K562 (cell line): ENCODE measurements around the gene DMXL1. TPM values are rescaled to one million over a fixed set of nuclear protein-coding genes. Genes with fewer than 3 reads are reported as not detected.
A peak's percentile ranks its signal among the peaks of the same experiment; 100 is the strongest.

Source experiments
- ATAC-seq: fragments of 200-7000 bp; cut with Tn5 transposase; 3 replicates; pipeline ENCODE4 v1.9.1; 2020; ENCODE audit warnings: moderate library complexity
- BruUV-seq: library from RNA; stranded (reverse); fragments of 400-500 nt; replicated peaks from 2 replicates; lab custom pipeline; 2021; lab: Mats Ljungman, UMichigan
- CTCF ChIA-PET: fragments of 300-600 bp; formaldehyde crosslinking; extraction: SDS; loops from one replicate; lab custom pipeline; 2021; ENCODE audit warnings: low intra/inter-chr PET ratio; lab: Yijun Ruan, JAX
- POLR2A ChIA-PET: fragments of 300-600, 350-650 bp; sonication (Branson Sonifier 250); formaldehyde crosslinking; extraction: SDS; loops from one replicate; lab custom pipeline; 2021; ENCODE audit warnings: antibody characterized with exemption, inconsistent platforms; lab: Yijun Ruan, JAX
- DNase-seq, 4 experiments: peaks; one replicate each; pipeline versions ENCODE4 v3.0.0 to v3.0.0-alpha.2; 2011 to 2018; ENCODE audit warnings: low spot score in 3 of 4, mixed read lengths in 3 of 4; ENCODE audit errors: extremely low read depth in 1 of 4
- FAIRE-seq: peaks from 2 replicates; lab custom pipeline; 2011; peaks lifted over from hg19 to GRCh38; lab: Jason Lieb, UNC
- H2AFZ ChIP-seq: 2 replicates; pipeline ENCODE4 v1.6.0; 2011; ENCODE audit warnings: low read depth, low read length, control low read depth, inconsistent platforms
- H3K27ac ChIP-seq: fragments of 200-600 bp; 3 replicates; pipeline ENCODE4 v1.8.0; 2011; ENCODE audit warnings: low read depth, mild to moderate bottlenecking, control low read depth, inconsistent platforms, low read length, moderate library complexity, mixed read lengths; ENCODE audit errors: extremely low read depth
- H3K27me3 ChIP-seq, 2 experiments: fragments of 300-600 bp in 1 of 2; 2 replicates in 1 of 2; 3 replicates in 1 of 2; pipeline versions ENCODE4 v1.6.0 to v1.8.0; 2011; ENCODE audit warnings: inconsistent platforms in 2 of 2, low read length in 2 of 2, mild to moderate bottlenecking in 1 of 2, mixed read lengths in 1 of 2, moderate library complexity in 1 of 2; ENCODE audit not compliant: control insufficient read depth in 2 of 2, insufficient read depth in 2 of 2
- H3K36me3 ChIP-seq: fragments of 300-600 bp; 3 replicates; pipeline ENCODE4 v1.8.0; 2011; ENCODE audit warnings: mild to moderate bottlenecking, low read length, inconsistent platforms; ENCODE audit not compliant: control insufficient read depth, insufficient read depth
- H3K4me1 ChIP-seq, 2 experiments: fragments of 200-600 bp in 1 of 2; replicated peaks in 1 of 2; 2 replicates in 1 of 2; 3 replicates in 1 of 2; pipeline versions ENCODE4 v1.5.1 to v1.8.0; 2011; ENCODE audit warnings: inconsistent platforms in 2 of 2, low read length in 2 of 2, mild to moderate bottlenecking in 1 of 2, mixed read lengths in 1 of 2, moderate library complexity in 1 of 2; ENCODE audit not compliant: control insufficient read depth in 2 of 2, insufficient read depth in 2 of 2
- H3K4me2 ChIP-seq: 2 replicates; pipeline ENCODE4 v1.6.1; 2011; ENCODE audit warnings: low read length, control low read depth, inconsistent platforms, mixed read lengths; ENCODE audit not compliant: insufficient read depth
- H3K4me3 ChIP-seq: fragments of 200-600 bp; sonication (generic), shearing (Covaris generic); 2 replicates; pipeline ENCODE4 v1.5.1; 2016; ENCODE audit warnings: control low read depth, inconsistent platforms
- H3K79me2 ChIP-seq: fragments of 200-600 bp; 3 replicates; pipeline ENCODE4 v1.8.0; 2011; ENCODE audit warnings: low read length, inconsistent platforms; ENCODE audit not compliant: control insufficient read depth, insufficient read depth
- H3K9ac ChIP-seq, 2 experiments: 2 replicates each; pipeline versions ENCODE4 v1.6.0 to v1.6.1; 2011; ENCODE audit warnings: low read depth in 2 of 2, low read length in 2 of 2, control low read depth in 1 of 2, inconsistent platforms in 1 of 2, mild to moderate bottlenecking in 1 of 2, mixed read lengths in 1 of 2; ENCODE audit not compliant: insufficient read depth in 1 of 2
- H3K9me1 ChIP-seq: one replicate; pipeline ENCODE4 v1.6.0; 2011; ENCODE audit warnings: inconsistent platforms, mild to moderate bottlenecking, low read length, moderate library complexity; ENCODE audit not compliant: control insufficient read depth, insufficient read depth
- H3K9me3 ChIP-seq: replicated peaks from 2 replicates; pipeline ENCODE4 v1.5.1; 2011; ENCODE audit warnings: low read depth, low read length, inconsistent platforms; ENCODE audit not compliant: control insufficient read depth, insufficient read depth
- H4K20me1 ChIP-seq: replicated peaks from 2 replicates; pipeline ENCODE4 v1.6.1; 2011; ENCODE audit warnings: low read length, inconsistent platforms, mixed read lengths; ENCODE audit not compliant: control insufficient read depth, insufficient read depth
- BMI1 ChIP-seq: fragments of 150-350 bp; IDR thresholded peaks from 2 replicates; pipeline ENCODE4 v1.6.1; 2014; ENCODE audit warnings: low read length
- C11orf30 ChIP-seq: fragments of 450-650 bp; IDR thresholded peaks from 2 replicates; pipeline ENCODE4 v1.6.1; 2016; ENCODE audit warnings: low read depth, mild to moderate bottlenecking
- CHD2 ChIP-seq: IDR thresholded peaks from 2 replicates; pipeline ENCODE4 v1.6.1; 2011; ENCODE audit warnings: low read depth, low read length
- HIVEP1 ChIP-seq: fragments of 250-450 bp; sonication (Bioruptor Pico); IDR thresholded peaks from 2 replicates; pipeline ENCODE4 v1.4.0; 2020; ENCODE audit warnings: mild to moderate bottlenecking
- MAFF ChIP-seq: IDR thresholded peaks from 2 replicates; pipeline ENCODE4 v1.6.1; 2012; ENCODE audit warnings: low read length, improper control_type of control experiment
- MTF1 ChIP-seq: fragments of 250-450 bp; sonication (Bioruptor Pico); IDR thresholded peaks from 2 replicates; pipeline ENCODE4 v1.9.0; 2021; ENCODE audit warnings: moderate library complexity, mild to moderate bottlenecking, inconsistent platforms, borderline replicate concordance
- NFATC3 ChIP-seq: fragments of 450-650 bp; IDR thresholded peaks from 2 replicates; pipeline ENCODE4 v1.6.1; 2017; ENCODE audit warnings: mild to moderate bottlenecking
- NUFIP1 ChIP-seq: fragments of 450-650 bp; IDR thresholded peaks from 2 replicates; pipeline ENCODE4 v1.6.1; 2018; ENCODE audit not compliant: partially characterized antibody
- TEAD1 ChIP-seq, 2 experiments: fragments of 450-650 bp in 1 of 2; sonication (generic) in 1 of 2; formaldehyde crosslinking; IDR thresholded peaks; 2 replicates each; pipeline versions ENCODE4 v1.4.0 to v1.8.0; 2020 to 2022; ENCODE audit warnings: mild to moderate bottlenecking in 2 of 2, missing genetic modification reagents in 1 of 2
- ZNF316 ChIP-seq: fragments of 450-650 bp; IDR thresholded peaks from 2 replicates; pipeline ENCODE4 v1.6.1; 2016
- WGBS: fragments of 100-300 bp; shearing (Covaris generic); methylation state at CpG from one replicate; pipeline ENCODE4 v1.1.6; 2016; ENCODE audit warnings: low coverage, mixed read lengths; ENCODE audit not compliant: insufficient coverage; ENCODE audit errors: missing lambda C conversion rate; 5-methylcytosine and 5-hydroxymethylcytosine counted together
- in situ Hi-C: fragments of 300-500 bp; cut with MboI; formaldehyde crosslinking; loops from 4 replicates; pipeline ENCODE4 v1.15.0; 2018; ENCODE audit warnings: inconsistent platforms, mixed read lengths
- intact Hi-C: fragments of 100-400 bp; cut with micrococcal nuclease; formaldehyde crosslinking; loops from 2 replicates; pipeline ENCODE4 v1.14.2; 2022
- polyA plus RNA-seq, 8 experiments: library from polyadenylated mRNA; depleted of rRNA in 4 of 8; stranded (reverse) in 5 of 8; unstranded in 3 of 8; fragments of >200 nt; fragmentation: Nextera tagmentation in 2 of 8; fragmentation: Illumina TruSeq in 1 of 8; extraction: Ambion mirVana in 2 of 8; extraction: Trizol in 1 of 8; gene quantifications; 2 replicates each; pipeline versions ENCODE4 v1.2.1 to v1.2.3, GENCODE V29; 2011 to 2014; ENCODE audit warnings: inconsistent platforms in 1 of 8, missing spikeins in 1 of 8
- total RNA-seq, 7 experiments: library from RNA; depleted of rRNA in 6 of 7; stranded (reverse); fragments of >200 nt in 6 of 7; fragmentation: Illumina TruSeq in 2 of 7; extraction: Trizol in 2 of 7; gene quantifications; 2 replicates each; pipeline versions ENCODE4 v1.2.1 to v1.2.3, GENCODE V29; 2011 to 2021; ENCODE audit warnings: low replicate concordance in 1 of 7
- TF ChIP-seq, protein P1 (sequence below): sonication (generic); formaldehyde crosslinking; IDR thresholded peaks from 2 replicates; pipeline ENCODE4 v1.8.1; 2023; ENCODE audit warnings: missing genetic modification reagents, mild to moderate bottlenecking, borderline replicate concordance
- TF ChIP-seq, protein P2 (sequence below): sonication (generic); formaldehyde crosslinking; IDR thresholded peaks from 2 replicates; pipeline ENCODE4 v1.5.0; 2020; ENCODE audit warnings: missing genetic modification reagents

Gene DMXL1
- total and polyA plus RNA-seq, 9 of the 15 experiments (the other 6 are each of a cell fraction or from before 2014, with no cell fraction given) = 8.3 to 40.3 (median 30.6) TPM

DNA sequence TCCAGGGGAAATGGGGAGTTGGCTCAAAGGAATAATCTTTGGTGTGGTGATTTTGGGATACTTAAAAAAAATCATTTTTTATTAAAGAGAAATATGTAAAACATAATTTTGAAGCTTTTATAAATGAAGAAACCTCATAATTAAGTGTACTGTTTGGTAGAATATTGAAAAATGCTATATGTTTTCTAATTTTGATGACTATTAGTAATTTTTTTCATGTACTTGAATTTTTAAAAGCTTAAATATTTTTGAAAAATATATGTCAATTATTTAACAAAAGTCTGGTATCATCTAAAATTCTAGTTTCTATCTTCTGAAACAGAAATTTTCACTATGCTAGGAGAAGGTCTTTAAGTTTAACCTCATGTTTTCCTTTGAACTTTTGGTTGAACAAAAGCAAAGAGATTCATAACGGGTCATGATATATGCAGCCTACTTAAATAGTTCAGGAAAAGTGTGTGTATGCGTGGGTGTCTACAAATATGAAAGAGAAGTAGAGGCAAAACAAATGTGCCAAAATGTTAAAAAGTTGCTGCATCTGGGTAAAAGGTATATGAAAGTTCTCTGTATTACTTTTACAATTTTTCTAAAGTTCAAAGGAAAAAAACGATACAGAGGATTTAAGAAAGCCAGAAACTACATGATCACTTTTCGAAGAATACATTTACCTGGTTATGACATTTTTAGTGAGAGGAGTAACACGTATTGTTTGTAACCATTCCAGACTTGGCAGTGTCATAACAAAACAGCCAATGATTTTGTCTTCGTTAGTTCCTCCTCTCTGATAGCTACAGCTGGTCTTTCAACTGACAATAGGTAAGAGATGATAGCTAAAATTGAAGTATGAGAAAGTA lies 167.6 kb downstream of the DMXL1 start:
- Histone ChIP-seq H3K9me3 (no peaks in the 10 kb centered on the region), H3K4me2 (no peak overlapping the region), H4K20me1 (no peaks in the 10 kb centered on the region), H3K27me3 (no peaks in the 10 kb centered on the region), H3K4me1 (no peaks in the 10 kb centered on the region), H3K4me3 (no peak overlapping the region), H3K9ac (no peak overlapping the region), H3K36me3 (peaks cover 35% of the 10 kb centered on the region), H3K79me2 (no peaks in the 10 kb centered on the region), H3K9me1 (no peaks in the 10 kb centered on the region), H3K27ac (no peak overlapping the region), H2AFZ (no peak overlapping the region)
- TF ChIP-seq ZNF316 (peak; percentile 80), C11orf30 (peak; percentile 63), NUFIP1 (no peak), TEAD1 (CRISPR knock-in tag; IDR thresholded peaks at IDR 0.05) (no peak)
- POLR2A ChIA-PET = interaction anchor here (1.4 to 1.6 kb wide), 3 partner anchors 16 to 85 kb away, joined by 3 to 5 read pairs (median 3); no protein-coding TSS in a partner anchor
- 75% methylated on average over 6 of the region's 6 CpGs for WGBS
- no peak for DNase-seq
- in situ Hi-C loops (no loop called here), intact Hi-C loops (no loop called here)
- no peak for ATAC-seq
- no TSS peak for BruUV-seq
- CTCF ChIA-PET = no interaction called here
- FAIRE-seq = peak; percentile 11

DNA sequence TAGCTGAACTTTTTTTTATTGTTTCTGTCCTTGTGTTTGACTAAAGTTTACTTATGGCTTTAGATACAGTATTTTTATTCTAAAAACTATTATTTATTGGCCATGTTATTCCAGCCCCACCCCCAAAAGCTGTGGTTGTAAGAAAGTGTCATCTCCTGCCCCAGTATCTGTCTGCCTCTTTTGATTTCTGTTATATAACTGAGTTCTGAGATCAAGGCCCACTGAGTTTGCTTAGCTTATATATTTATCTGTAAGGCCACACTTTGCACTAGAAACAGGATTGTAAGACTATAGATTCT lies 168.2 kb downstream of the DMXL1 start:
- Histone ChIP-seq H3K9me3 (no peaks in the 10 kb centered on the region), H3K36me3 (peaks cover 29% of the 10 kb centered on the region), H3K9ac (no peak overlapping the region), H3K27me3 (no peaks in the 10 kb centered on the region), H3K4me3 (no peak overlapping the region), H3K79me2 (no peaks in the 10 kb centered on the region), H3K4me1 (no peaks in the 10 kb centered on the region), H3K4me2 (no peak overlapping the region), H3K27ac (no peak overlapping the region), H2AFZ (no peak overlapping the region), H4K20me1 (no peaks in the 10 kb centered on the region), H3K9me1 (no peaks in the 10 kb centered on the region)
- BruUV-seq = no TSS peak
- ATAC-seq (no peak), DNase-seq (no peak), FAIRE-seq (no peak)
- POLR2A ChIA-PET = interaction anchor here (1.4 to 1.5 kb wide), 2 partner anchors 25 to 84 kb away, joined by 3 to 5 read pairs; no protein-coding TSS in a partner anchor
- in situ Hi-C loops = no loop called here
- CTCF ChIA-PET = no interaction called here
- intact Hi-C loops = no loop called here
- no peak for TF ChIP-seq CHD2
- TF ChIP-seq, protein P1, sequence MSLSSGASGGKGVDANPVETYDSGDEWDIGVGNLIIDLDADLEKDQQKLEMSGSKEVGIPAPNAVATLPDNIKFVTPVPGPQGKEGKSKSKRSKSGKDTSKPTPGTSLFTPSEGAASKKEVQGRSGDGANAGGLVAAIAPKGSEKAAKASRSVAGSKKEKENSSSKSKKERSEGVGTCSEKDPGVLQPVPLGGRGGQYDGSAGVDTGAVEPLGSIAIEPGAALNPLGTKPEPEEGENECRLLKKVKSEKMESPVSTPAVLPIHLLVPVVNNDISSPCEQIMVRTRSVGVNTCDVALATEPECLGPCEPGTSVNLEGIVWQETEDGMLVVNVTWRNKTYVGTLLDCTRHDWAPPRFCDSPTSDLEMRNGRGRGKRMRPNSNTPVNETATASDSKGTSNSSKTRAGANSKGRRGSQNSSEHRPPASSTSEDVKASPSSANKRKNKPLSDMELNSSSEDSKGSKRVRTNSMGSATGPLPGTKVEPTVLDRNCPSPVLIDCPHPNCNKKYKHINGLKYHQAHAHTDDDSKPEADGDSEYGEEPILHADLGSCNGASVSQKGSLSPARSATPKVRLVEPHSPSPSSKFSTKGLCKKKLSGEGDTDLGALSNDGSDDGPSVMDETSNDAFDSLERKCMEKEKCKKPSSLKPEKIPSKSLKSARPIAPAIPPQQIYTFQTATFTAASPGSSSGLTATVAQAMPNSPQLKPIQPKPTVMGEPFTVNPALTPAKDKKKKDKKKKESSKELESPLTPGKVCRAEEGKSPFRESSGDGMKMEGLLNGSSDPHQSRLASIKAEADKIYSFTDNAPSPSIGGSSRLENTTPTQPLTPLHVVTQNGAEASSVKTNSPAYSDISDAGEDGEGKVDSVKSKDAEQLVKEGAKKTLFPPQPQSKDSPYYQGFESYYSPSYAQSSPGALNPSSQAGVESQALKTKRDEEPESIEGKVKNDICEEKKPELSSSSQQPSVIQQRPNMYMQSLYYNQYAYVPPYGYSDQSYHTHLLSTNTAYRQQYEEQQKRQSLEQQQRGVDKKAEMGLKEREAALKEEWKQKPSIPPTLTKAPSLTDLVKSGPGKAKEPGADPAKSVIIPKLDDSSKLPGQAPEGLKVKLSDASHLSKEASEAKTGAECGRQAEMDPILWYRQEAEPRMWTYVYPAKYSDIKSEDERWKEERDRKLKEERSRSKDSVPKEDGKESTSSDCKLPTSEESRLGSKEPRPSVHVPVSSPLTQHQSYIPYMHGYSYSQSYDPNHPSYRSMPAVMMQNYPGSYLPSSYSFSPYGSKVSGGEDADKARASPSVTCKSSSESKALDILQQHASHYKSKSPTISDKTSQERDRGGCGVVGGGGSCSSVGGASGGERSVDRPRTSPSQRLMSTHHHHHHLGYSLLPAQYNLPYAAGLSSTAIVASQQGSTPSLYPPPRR = no peak
- no peak for TF ChIP-seq MTF1
- no peak for TF ChIP-seq BMI1
- no peak for TF ChIP-seq MAFF
- TF ChIP-seq HIVEP1 = no peak
- TF ChIP-seq, protein P2, sequence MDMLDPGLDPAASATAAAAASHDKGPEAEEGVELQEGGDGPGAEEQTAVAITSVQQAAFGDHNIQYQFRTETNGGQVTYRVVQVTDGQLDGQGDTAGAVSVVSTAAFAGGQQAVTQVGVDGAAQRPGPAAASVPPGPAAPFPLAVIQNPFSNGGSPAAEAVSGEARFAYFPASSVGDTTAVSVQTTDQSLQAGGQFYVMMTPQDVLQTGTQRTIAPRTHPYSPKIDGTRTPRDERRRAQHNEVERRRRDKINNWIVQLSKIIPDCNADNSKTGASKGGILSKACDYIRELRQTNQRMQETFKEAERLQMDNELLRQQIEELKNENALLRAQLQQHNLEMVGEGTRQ (CRISPR knock-in tag) = no peak
- TF ChIP-seq NFATC3 = no peak
